HepG2 (cell line): Measurements from ENCODE around the gene STIMATE. TPM values are rescaled to one million over a fixed set of nuclear protein-coding genes. Genes with fewer than 3 reads are reported as not detected.

ENCODE experiments used
- ATAC-seq: fragments of 200-7000 bp; cut with Tn5 transposase; 3 replicates; pipeline ENCODE4 v1.9.1; 2020; ENCODE audit warnings: mild to moderate bottlenecking, moderate library complexity
- BruUV-seq: library from RNA; stranded (reverse); fragments of 400-500 nt; replicated peaks from 2 replicates; lab custom pipeline; 2021; lab: Mats Ljungman, UMichigan
- CTCF ChIA-PET: fragments of 300-600 bp; formaldehyde crosslinking; extraction: SDS; loops from one replicate; lab custom pipeline; 2021; ENCODE audit warnings: low total read pairs, inconsistent platforms, low intra/inter-chr PET ratio; lab: Yijun Ruan, JAX
- POLR2A ChIA-PET: fragments of 350-600 bp; sonication (Branson Sonifier 250); formaldehyde crosslinking; loops from one replicate; lab custom pipeline; 2020; ENCODE audit warnings: antibody characterized with exemption, inconsistent platforms; lab: Yijun Ruan, JAX
- DNase-seq: peaks from one replicate; pipeline ENCODE4 v3.0.0-alpha.2; 2015; ENCODE audit warnings: low spot score
- FAIRE-seq: peaks from 3 replicates; lab custom pipeline; 2011; peaks lifted over from hg19 to GRCh38; lab: Jason Lieb, UNC
- H2AFZ ChIP-seq: one replicate; pipeline ENCODE4 v1.6.1; 2011; ENCODE audit warnings: low read length, inconsistent platforms
- H3K27ac ChIP-seq: fragments of 300-600 bp; 3 replicates; pipeline ENCODE4 v1.8.0; 2011; ENCODE audit warnings: mixed run types, mild to moderate bottlenecking, mixed read lengths, low read length, inconsistent platforms; ENCODE audit not compliant: insufficient read depth; ENCODE audit errors: extremely low read length
- H3K27me3 ChIP-seq, 2 experiments: fragments of 200-600 bp in 1 of 2; 2 replicates in 1 of 2; 3 replicates in 1 of 2; pipeline versions ENCODE4 v1.6.0 to v1.8.0; 2011; ENCODE audit warnings: low read length in 2 of 2, mild to moderate bottlenecking in 2 of 2, moderate library complexity in 2 of 2, inconsistent platforms in 1 of 2; ENCODE audit not compliant: insufficient read depth in 2 of 2, control insufficient read depth in 1 of 2
- H3K36me3 ChIP-seq, 2 experiments: fragments of 200-600 bp in 1 of 2; replicated peaks in 1 of 2; 2 replicates in 1 of 2; 3 replicates in 1 of 2; pipeline versions ENCODE4 v1.5.1 to v1.8.0; 2011; ENCODE audit warnings: low read length in 2 of 2, inconsistent platforms in 1 of 2; ENCODE audit not compliant: insufficient read depth in 2 of 2, control insufficient read depth in 1 of 2
- H3K4me1 ChIP-seq: 2 replicates; pipeline ENCODE4 v1.5.1; 2012; ENCODE audit warnings: low read length, inconsistent platforms; ENCODE audit not compliant: insufficient read depth
- H3K4me2 ChIP-seq: 2 replicates; pipeline ENCODE4 v1.6.0; 2011; ENCODE audit warnings: low read depth, low read length, inconsistent platforms
- H3K4me3 ChIP-seq, 3 experiments: fragments of 200-600 bp in 1 of 3; sonication (generic), shearing (Covaris generic) in 1 of 3; replicated peaks in 1 of 3; 2 replicates each; pipeline ENCODE4 v1.5.1; 2011 to 2016; ENCODE audit warnings: low read length in 3 of 3, inconsistent platforms in 2 of 3, low read depth in 2 of 3, mild to moderate bottlenecking in 2 of 3, control low read depth in 1 of 3, mixed read lengths in 1 of 3; ENCODE audit not compliant: insufficient read depth in 1 of 3
- H3K79me2 ChIP-seq: one replicate; pipeline ENCODE4 v1.6.1; 2011; ENCODE audit warnings: low read length, inconsistent platforms; ENCODE audit not compliant: insufficient read depth
- H3K9ac ChIP-seq: 2 replicates; pipeline ENCODE4 v1.6.0; 2011; ENCODE audit warnings: mild to moderate bottlenecking, low read depth, low read length, inconsistent platforms; ENCODE audit not compliant: insufficient read depth
- H3K9me3 ChIP-seq: 2 replicates; pipeline ENCODE4 v1.5.1; 2012; ENCODE audit warnings: mild to moderate bottlenecking, low read length
- H4K20me1 ChIP-seq: 2 replicates; pipeline ENCODE4 v1.6.0; 2011; ENCODE audit warnings: inconsistent platforms, mild to moderate bottlenecking, low read length, moderate library complexity; ENCODE audit not compliant: insufficient read depth
- BCL6 ChIP-seq: IDR thresholded peaks from 2 replicates; pipeline ENCODE4 v1.6.1; 2016; ENCODE audit warnings: missing genetic modification reagents, missing compliant biosample characterization
- DR1 ChIP-seq: sonication (generic); formaldehyde crosslinking; IDR thresholded peaks from 2 replicates; pipeline ENCODE4 v1.8.0; 2021; ENCODE audit warnings: mild to moderate bottlenecking, missing genetic modification reagents, inconsistent platforms
- HDAC2 ChIP-seq: sonication (generic); formaldehyde crosslinking; IDR thresholded peaks from 2 replicates; pipeline ENCODE4 v1.4.0; 2020; ENCODE audit warnings: missing genetic modification reagents
- KDM5B ChIP-seq: sonication (generic); formaldehyde crosslinking; IDR thresholded peaks from 2 replicates; pipeline ENCODE4 v1.4.0; 2020; ENCODE audit warnings: missing genetic modification reagents, mild to moderate bottlenecking, borderline replicate concordance
- MAFK ChIP-seq, 2 experiments: IDR thresholded peaks in 1 of 2; conservative IDR thresholded peaks in 1 of 2; 2 replicates each; pipeline ENCODE4 v1.6.1; 2011; ENCODE audit warnings: improper control_type of control experiment in 2 of 2, low read length in 2 of 2
- MAZ ChIP-seq, 2 experiments: sonication (generic) in 1 of 2; formaldehyde crosslinking in 1 of 2; IDR thresholded peaks; 2 replicates each; pipeline versions ENCODE4 v1.5.0 to v1.6.1; 2012 to 2020; ENCODE audit warnings: low read depth in 2 of 2, mild to moderate bottlenecking in 2 of 2, borderline replicate concordance in 1 of 2, improper control_type of control experiment in 1 of 2, low read length in 1 of 2, missing genetic modification reagents in 1 of 2, moderate library complexity in 1 of 2
- NCOA2 ChIP-seq: sonication (generic); formaldehyde crosslinking; IDR thresholded peaks from 2 replicates; pipeline ENCODE4 v1.8.0; 2022; ENCODE audit warnings: inconsistent platforms
- NR2F2 ChIP-seq: IDR thresholded peaks from 2 replicates; pipeline ENCODE4 v1.6.1; 2012; ENCODE audit warnings: low read depth, inconsistent platforms, borderline replicate concordance
- NRL ChIP-seq: sonication (generic); formaldehyde crosslinking; IDR thresholded peaks from 2 replicates; pipeline ENCODE4 v1.5.0; 2020; ENCODE audit warnings: missing genetic modification reagents, mild to moderate bottlenecking, moderate library complexity, borderline replicate concordance
- RCOR2 ChIP-seq: IDR thresholded peaks from 2 replicates; pipeline ENCODE4 v1.6.1; 2016; ENCODE audit warnings: missing biosample characterization, missing genetic modification reagents
- RELA ChIP-seq: sonication (generic); formaldehyde crosslinking; IDR thresholded peaks from 2 replicates; pipeline ENCODE4 v1.4.0; 2020; ENCODE audit warnings: missing genetic modification reagents
- SATB2 ChIP-seq: sonication (generic); formaldehyde crosslinking; IDR thresholded peaks from 2 replicates; pipeline ENCODE4 v1.5.0; 2020; ENCODE audit warnings: missing genetic modification reagents
- STAG1 ChIP-seq: sonication (generic); formaldehyde crosslinking; IDR thresholded peaks from 2 replicates; pipeline ENCODE4 v1.4.0; 2020; ENCODE audit warnings: missing genetic modification reagents
- ZNF569 ChIP-seq: sonication (generic); formaldehyde crosslinking; IDR thresholded peaks from 2 replicates; pipeline ENCODE4 v1.5.0; 2020; ENCODE audit warnings: mild to moderate bottlenecking, missing genetic modification reagents, moderate library complexity, borderline replicate concordance
- ZNF607 ChIP-seq: sonication (generic); formaldehyde crosslinking; IDR thresholded peaks from 2 replicates; pipeline ENCODE4 v1.5.1; 2020; ENCODE audit warnings: missing genetic modification reagents, mild to moderate bottlenecking, borderline replicate concordance
- ZNF646 ChIP-seq: sonication (generic); formaldehyde crosslinking; IDR thresholded peaks from 2 replicates; pipeline ENCODE4 v1.9.0; 2021; ENCODE audit warnings: mild to moderate bottlenecking, missing genetic modification reagents
- ZNF737 ChIP-seq: sonication (generic); formaldehyde crosslinking; IDR thresholded peaks from 2 replicates; pipeline ENCODE4 v1.5.0; 2020; ENCODE audit warnings: missing genetic modification reagents, mild to moderate bottlenecking, borderline replicate concordance
- ZNF768 ChIP-seq: sonication (generic); formaldehyde crosslinking; IDR thresholded peaks from 2 replicates; pipeline ENCODE4 v1.4.0; 2020; ENCODE audit warnings: missing genetic modification reagents
- ZSCAN21 ChIP-seq: sonication (generic); formaldehyde crosslinking; IDR thresholded peaks from 2 replicates; pipeline ENCODE4 v1.8.0; 2022; ENCODE audit warnings: mild to moderate bottlenecking, missing genetic modification reagents, moderate library complexity, borderline replicate concordance
- WGBS: methylation state at CpG from one replicate; pipeline ENCODE4 v1.1.6; 2017; ENCODE audit warnings: low lambda C conversion rate; 5-methylcytosine and 5-hydroxymethylcytosine counted together
- in situ Hi-C: cut with HindIII; loops from 2 replicates; pipeline ENCODE4 v1.10.0; 2017; ENCODE audit warnings: low pct_unique_long_range_greater_than_20kb; ENCODE audit not compliant: extremely low pct_ligation_motif_present
- intact Hi-C: fragments of 100-400 bp; cut with micrococcal nuclease; formaldehyde crosslinking; loops from one replicate; pipeline ENCODE4 v1.10.0; 2022; ENCODE audit not compliant: unreplicated experiment
- polyA plus RNA-seq, 8 experiments: library from polyadenylated mRNA; depleted of rRNA in 3 of 8; stranded (reverse) in 7 of 8; unstranded in 1 of 8; fragments of >200 nt; fragmentation: Illumina TruSeq in 4 of 8; extraction: Trizol in 4 of 8; gene quantifications; 2 replicates each; pipeline versions ENCODE4 v1.2.1 to v1.2.3, GENCODE V29; 2011 to 2016; ENCODE audit warnings: low read depth in 4 of 8, missing spikeins in 1 of 8, mixed read lengths in 1 of 8; ENCODE audit not compliant: insufficient read depth in 1 of 8
- total RNA-seq, 5 experiments: library from RNA; depleted of rRNA; stranded (reverse); fragments of >200 nt; fragmentation: Illumina TruSeq; extraction: Trizol; gene quantifications; 2 replicates each; pipeline ENCODE4 v1.2.3, GENCODE V29; 2016; ENCODE audit warnings: low read depth in 1 of 5

Gene STIMATE
- total and polyA plus RNA-seq, 2 of the 13 experiments (the other 11 are each of a cell fraction or from before 2014, with no cell fraction given): 5.7 to 11.7 TPM

- peaks cover 95% of the 10 kb centered on the region for H3K4me1 ChIP-seq
- H3K27me3 ChIP-seq: no peaks in the 10 kb centered on the region
- H4K20me1 ChIP-seq: no peaks in the 10 kb centered on the region
- ChIA-PET CTCF (no interaction called here), POLR2A (interaction anchor here (0.9 to 10.9 kb wide), 20 partner anchors 11 to 365 kb away, joined by 3 to 466 read pairs (median 4); partner anchors contain the start of genes ITIH1, ITIH4, NEK4 and SPCS1)
- FAIRE-seq (peak; percentile 4), DNase-seq (peak; percentile 56), ATAC-seq (peak; percentile 70)
- no peaks in the 10 kb centered on the region for H3K9me3 ChIP-seq
- no TSS peak for BruUV-seq
- H3K27ac ChIP-seq: peak within 1 kb of the TSS; percentile 87
- H3K4me3 ChIP-seq: peak within 1 kb of the TSS; percentile 59 to 76 (median 76)
- H3K9ac ChIP-seq: peak within 1 kb of the TSS; percentile 75
- 0% methylated on average over 7 of the region's 10 CpGs for WGBS
- intact Hi-C loops: no loop called here
- peaks cover 12 to 24% of the 10 kb centered on the region in 2 experiments; a peak in 3 of 5 replicates for H3K36me3 ChIP-seq
- no peak within 1 kb of the TSS for H2AFZ ChIP-seq
- H3K4me2 ChIP-seq: peak within 1 kb of the TSS; percentile 93
- in situ Hi-C loops: no loop called here
- peaks cover 4% of the 10 kb centered on the region for H3K79me2 ChIP-seq
- TF ChIP-seq HDAC2 (CRISPR knock-in tag) (peak; percentile 62; the same call in 1 of the 2 replicates), ZNF607 (peak; percentile 69; the same call in 1 of the 2 replicates), NRL (peak; percentile 30; the same call in 1 of the 2 replicates), KDM5B (CRISPR knock-in tag) (peak; percentile 50; the same call in 1 of the 2 replicates), NCOA2 (CRISPR knock-in tag) (peak; percentile 32; the same call in 1 of the 2 replicates), BCL6 (peak; percentile 76), MAZ (IDR thresholded peaks at IDR 0.05; ENCODE audit: borderline replicate concordance, low read depth, low read length) (peak; percentile 67; the same call in 1 of the 2 replicates), MAZ (CRISPR knock-in tag; IDR thresholded peaks at IDR 0.05; ENCODE audit: low read depth) (no peak), MAFK (conservative IDR thresholded peaks at IDR 0.05 in 1 of 2, IDR thresholded peaks at IDR 0.05 in 1 of 2; ENCODE audit: low read length in 2 of 2) (no peak), ZNF569 (CRISPR knock-in tag) (0 out of 2 replicates have a peak, but pooled peaks have one; percentile 4), RCOR2 (CRISPR knock-in tag) (no peak), ZSCAN21 (CRISPR knock-in tag) (peak; percentile 59; the same call in 1 of the 2 replicates), ZNF768 (CRISPR knock-in tag) (peak; percentile 46), ZNF646 (CRISPR knock-in tag) (no peak), DR1 (CRISPR knock-in tag) (peak; percentile 86), STAG1 (0 out of 2 replicates have a peak, but pooled peaks have one; percentile 23), ZNF737 (CRISPR knock-in tag) (no peak), RELA (CRISPR knock-in tag) (no peak), NR2F2 (peak; percentile 71), SATB2 (CRISPR knock-in tag) (no peak)
Measured at GRCh38 chr3:52794612-52795099, 102.7 kb downstream of the STIMATE start, which contains the start of gene ITIH3. Gene ITIH3, plus strand, starts transcription at chr3:52794796. Its CDS starts 8 bp downstream, at chr3:52794804.
